Activated CD4-positive, alpha-beta T cell treated with anti-CD3 and anti-CD28 coated beads, Interleukin-2, amount 50 U/mL, for 24 hours (primary cell): ENCODE results near the gene FAM168B.
"Not testable (repeated sequence)": the region's sequence is repeated elsewhere in the genome, so short reads cannot be mapped to it uniquely, and the experiment has no call there.

Source experiments
- DNase-seq, 2 donors: peaks; one replicate each; pipeline ENCODE4 v3.0.0-alpha.2; 2020; ENCODE audit warnings: low read depth in 1 of 2, low spot score in 1 of 2

The FAM168B gene

GRCh38 chr2:131103165-131103564, 9.9 kb upstream of the FAM168B start:
- DNase-seq: no peak

GRCh38 chr2:131094463-131095281, 1.4 kb upstream of the FAM168B start:
- DNase-seq: no peak

GRCh38 chr2:131093696-131094462, 619 bp upstream of the FAM168B start:
- DNase-seq: peak in 1 of 2 donors; percentile 2

GRCh38 chr2:131092458-131093005, 728 bp downstream of the FAM168B start:
- no peak for DNase-seq

- no peak for DNase-seq
These were observed 7.6 kb downstream of the FAM168B start for GRCh38 chr2:131085646-131086045.

GRCh38 chr2:131081190-131081589, 12.1 kb downstream of the FAM168B start:
- no peak for DNase-seq

GRCh38 chr2:131079931-131080330, 13.3 kb downstream of the FAM168B start:
- not testable (repeated sequence) for DNase-seq

- no peak for DNase-seq
These were observed 15.3 kb downstream of the FAM168B start for GRCh38 chr2:131077966-131078365.

- no peak for DNase-seq
These were observed 15.9 kb downstream of the FAM168B start for GRCh38 chr2:131077182-131077846.

GRCh38 chr2:131076707-131077106, 16.6 kb downstream of the FAM168B start:
- DNase-seq: no peak

GRCh38 chr2:131075578-131075977, 17.7 kb downstream of the FAM168B start:
- not testable (repeated sequence) for DNase-seq

- not testable (repeated sequence) for DNase-seq
These were observed 25.1 kb downstream of the FAM168B start for GRCh38 chr2:131068172-131068571.

GRCh38 chr2:131067465-131068125, 25.7 kb downstream of the FAM168B start:
- no peak for DNase-seq

GRCh38 chr2:131064589-131065512, 28.4 kb downstream of the FAM168B start:
- DNase-seq: no peak

GRCh38 chr2:131063501-131064283, 29.6 kb downstream of the FAM168B start:
- DNase-seq: no peak

GRCh38 chr2:131058920-131059319, 34.3 kb downstream of the FAM168B start:
- DNase-seq: no peak

GRCh38 chr2:131058214-131058843, 34.9 kb downstream of the FAM168B start:
- DNase-seq: no peak

GRCh38 chr2:131056932-131057287, 36.4 kb downstream of the FAM168B start:
- no peak for DNase-seq
